22Rv1 (cell line): Measurements from ENCODE around the gene CTTN.
"Not testable (repeated sequence)": the region's sequence is repeated elsewhere in the genome, so short reads cannot be mapped to it uniquely, and the experiment has no call there.

Experiments
- ZFX ChIP-seq: fragments of 450-650 bp; IDR thresholded peaks from 2 replicates; pipeline ENCODE4 v1.6.1; 2017; ENCODE audit warnings: antibody characterized with exemption, borderline replicate concordance
- TF ChIP-seq, protein P1 (sequence below): fragments of 450-650 bp; IDR thresholded peaks from 2 replicates; pipeline ENCODE4 v1.5.1; 2017; ENCODE audit warnings: mild to moderate bottlenecking

DNA sequence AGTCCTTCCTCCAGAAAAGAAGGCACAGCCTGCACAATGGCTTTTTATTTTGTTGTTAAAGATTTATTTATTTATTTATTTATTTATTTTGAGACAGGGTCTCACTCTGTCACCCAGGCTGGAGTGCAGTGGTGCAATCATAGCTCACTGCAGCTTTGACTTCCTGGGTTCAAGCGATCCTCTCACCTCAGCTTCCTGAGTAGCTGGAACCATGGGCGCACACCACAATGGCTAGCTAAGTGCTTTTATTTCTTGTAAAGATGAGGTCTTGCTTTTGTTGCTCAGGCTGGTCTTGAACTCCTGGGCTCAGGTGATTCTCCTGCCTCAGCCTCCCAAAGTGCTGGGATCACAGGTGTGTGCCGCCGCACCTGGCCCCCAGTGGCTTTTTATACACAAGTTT, 10.0 kb downstream of the CTTN start:
- TF ChIP-seq, protein P1, sequence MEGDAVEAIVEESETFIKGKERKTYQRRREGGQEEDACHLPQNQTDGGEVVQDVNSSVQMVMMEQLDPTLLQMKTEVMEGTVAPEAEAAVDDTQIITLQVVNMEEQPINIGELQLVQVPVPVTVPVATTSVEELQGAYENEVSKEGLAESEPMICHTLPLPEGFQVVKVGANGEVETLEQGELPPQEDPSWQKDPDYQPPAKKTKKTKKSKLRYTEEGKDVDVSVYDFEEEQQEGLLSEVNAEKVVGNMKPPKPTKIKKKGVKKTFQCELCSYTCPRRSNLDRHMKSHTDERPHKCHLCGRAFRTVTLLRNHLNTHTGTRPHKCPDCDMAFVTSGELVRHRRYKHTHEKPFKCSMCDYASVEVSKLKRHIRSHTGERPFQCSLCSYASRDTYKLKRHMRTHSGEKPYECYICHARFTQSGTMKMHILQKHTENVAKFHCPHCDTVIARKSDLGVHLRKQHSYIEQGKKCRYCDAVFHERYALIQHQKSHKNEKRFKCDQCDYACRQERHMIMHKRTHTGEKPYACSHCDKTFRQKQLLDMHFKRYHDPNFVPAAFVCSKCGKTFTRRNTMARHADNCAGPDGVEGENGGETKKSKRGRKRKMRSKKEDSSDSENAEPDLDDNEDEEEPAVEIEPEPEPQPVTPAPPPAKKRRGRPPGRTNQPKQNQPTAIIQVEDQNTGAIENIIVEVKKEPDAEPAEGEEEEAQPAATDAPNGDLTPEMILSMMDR: not testable (repeated sequence)
- TF ChIP-seq ZFX: not testable (repeated sequence)
